HFFc6 (cell line): ENCODE results near the gene LHX4. TPM values are rescaled to one million over a fixed set of nuclear protein-coding genes. Genes with fewer than 3 reads are reported as not detected.

ENCODE experiments used
- DNase-seq: peaks from one replicate; pipeline ENCODE4 v3.0.0-alpha.2; 2018
- H3K27ac Mint-ChIP-seq: 2 replicates; pipeline ENCODE4 v1.8.0; 2020; ENCODE audit warnings: mild to moderate bottlenecking, mixed read lengths
- H3K27me3 Mint-ChIP-seq: 2 replicates; pipeline ENCODE4 v1.8.0; 2021; ENCODE audit warnings: mild to moderate bottlenecking, moderate library complexity, mixed read lengths; ENCODE audit not compliant: insufficient read depth
- H3K36me3 Mint-ChIP-seq: 2 replicates; pipeline ENCODE4 v1.8.0; 2021; ENCODE audit warnings: low read depth, mixed read lengths
- H3K4me1 Mint-ChIP-seq: 2 replicates; pipeline ENCODE4 v1.8.0; 2020; ENCODE audit warnings: low read depth, mixed read lengths
- H3K4me3 Mint-ChIP-seq: 2 replicates; pipeline ENCODE4 v1.8.0; 2020; ENCODE audit warnings: mild to moderate bottlenecking, moderate library complexity, mixed read lengths
- H3K9me3 Mint-ChIP-seq: 2 replicates; pipeline ENCODE4 v1.8.0; 2020; ENCODE audit warnings: mild to moderate bottlenecking, mixed read lengths
- total RNA-seq, 6 experiments: library from RNA; stranded (reverse); fragmentation: NEBNext Ultra II Directional; extraction: Animal tissue kit (Norgen Biotek cat#: 25700); gene quantifications; 2 replicates in 1 of 6; 3 replicates in 5 of 6; pipeline ENCODE4 v1.2.3, GENCODE V29; 2021
- TF ChIP-seq, protein P1 (sequence below): fragments of 200-600 bp; sonication (generic); IDR thresholded peaks from 2 replicates; pipeline ENCODE4 v1.5.0; 2021; ENCODE audit warnings: antibody characterized with exemption, mild to moderate bottlenecking

LHX4 gene
- total RNA-seq, 6 experiments from 2014 or later: 0.28 to 0.71 (median 0.41) TPM

DNA sequence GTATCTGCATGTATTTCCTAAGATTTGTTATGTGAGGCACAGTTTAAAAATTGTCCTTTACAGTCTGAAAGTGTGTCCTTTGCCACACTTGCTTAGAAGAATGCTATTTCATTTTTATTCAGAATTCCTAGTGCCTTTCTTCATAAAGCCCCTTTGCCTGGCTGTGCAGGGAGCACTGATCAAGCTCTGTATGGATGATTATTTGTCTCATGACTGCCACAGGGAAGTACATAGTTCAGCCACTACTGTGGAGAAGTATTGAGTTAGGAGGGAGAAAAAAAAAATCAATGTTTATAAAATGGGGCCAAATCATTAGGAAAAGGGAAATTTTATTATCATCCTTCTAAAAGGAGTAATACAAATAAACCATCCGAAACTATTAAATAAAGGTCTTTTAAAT is 51.4 kb downstream of the LHX4 start:
- Mint-ChIP-seq H3K27me3 (peaks cover 2% of the 10 kb centered on the region; the same call in 1 of the 2 replicates), H3K4me3 (no peak overlapping the region), H3K27ac (no peak overlapping the region), H3K9me3 (no peaks in the 10 kb centered on the region), H3K36me3 (peaks cover 4% of the 10 kb centered on the region), H3K4me1 (no peaks in the 10 kb centered on the region)
- TF ChIP-seq, protein P1, sequence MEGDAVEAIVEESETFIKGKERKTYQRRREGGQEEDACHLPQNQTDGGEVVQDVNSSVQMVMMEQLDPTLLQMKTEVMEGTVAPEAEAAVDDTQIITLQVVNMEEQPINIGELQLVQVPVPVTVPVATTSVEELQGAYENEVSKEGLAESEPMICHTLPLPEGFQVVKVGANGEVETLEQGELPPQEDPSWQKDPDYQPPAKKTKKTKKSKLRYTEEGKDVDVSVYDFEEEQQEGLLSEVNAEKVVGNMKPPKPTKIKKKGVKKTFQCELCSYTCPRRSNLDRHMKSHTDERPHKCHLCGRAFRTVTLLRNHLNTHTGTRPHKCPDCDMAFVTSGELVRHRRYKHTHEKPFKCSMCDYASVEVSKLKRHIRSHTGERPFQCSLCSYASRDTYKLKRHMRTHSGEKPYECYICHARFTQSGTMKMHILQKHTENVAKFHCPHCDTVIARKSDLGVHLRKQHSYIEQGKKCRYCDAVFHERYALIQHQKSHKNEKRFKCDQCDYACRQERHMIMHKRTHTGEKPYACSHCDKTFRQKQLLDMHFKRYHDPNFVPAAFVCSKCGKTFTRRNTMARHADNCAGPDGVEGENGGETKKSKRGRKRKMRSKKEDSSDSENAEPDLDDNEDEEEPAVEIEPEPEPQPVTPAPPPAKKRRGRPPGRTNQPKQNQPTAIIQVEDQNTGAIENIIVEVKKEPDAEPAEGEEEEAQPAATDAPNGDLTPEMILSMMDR: no peak
- no peak for DNase-seq

DNA sequence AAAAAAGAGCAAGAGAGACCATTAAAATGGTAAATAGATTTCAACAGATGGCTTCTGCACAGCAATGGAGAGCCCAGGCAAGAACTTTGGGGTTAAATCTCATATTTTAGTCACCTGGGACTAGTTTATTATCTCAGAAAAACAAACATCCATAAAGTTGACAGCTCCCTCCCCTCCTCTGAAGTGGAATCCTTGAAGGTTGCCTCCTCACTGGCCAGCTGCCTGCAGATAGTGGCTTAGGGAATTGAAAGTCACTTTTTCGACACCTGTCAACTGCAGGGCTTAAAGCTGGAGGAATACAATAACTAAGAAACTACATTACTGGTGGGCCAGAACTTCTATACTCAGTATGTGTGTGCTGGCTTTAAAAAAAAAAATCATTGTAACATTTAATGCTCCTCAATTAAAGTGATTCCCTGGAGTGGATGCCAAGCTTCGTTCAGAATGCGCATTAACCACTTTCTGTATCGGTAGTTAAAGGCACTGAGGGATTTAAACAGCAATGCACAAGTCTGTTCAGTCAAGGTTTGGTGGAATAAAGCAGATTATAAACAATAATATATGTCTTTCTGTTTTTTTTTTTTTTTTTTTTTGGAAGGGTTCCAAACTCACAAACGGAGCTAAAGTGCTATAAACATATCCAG is 52.5 kb downstream of the LHX4 start:
- no peaks in the 10 kb centered on the region for H3K9me3 Mint-ChIP-seq
- TF ChIP-seq, protein P1: no peak
- H3K27me3 Mint-ChIP-seq: peaks cover 2% of the 10 kb centered on the region; the same call in 1 of the 2 replicates
- no peaks in the 10 kb centered on the region for H3K4me1 Mint-ChIP-seq
- no peak overlapping the region for H3K4me3 Mint-ChIP-seq
- DNase-seq: no peak
- H3K36me3 Mint-ChIP-seq: peaks cover 4% of the 10 kb centered on the region
- no peak overlapping the region for H3K27ac Mint-ChIP-seq

DNA sequence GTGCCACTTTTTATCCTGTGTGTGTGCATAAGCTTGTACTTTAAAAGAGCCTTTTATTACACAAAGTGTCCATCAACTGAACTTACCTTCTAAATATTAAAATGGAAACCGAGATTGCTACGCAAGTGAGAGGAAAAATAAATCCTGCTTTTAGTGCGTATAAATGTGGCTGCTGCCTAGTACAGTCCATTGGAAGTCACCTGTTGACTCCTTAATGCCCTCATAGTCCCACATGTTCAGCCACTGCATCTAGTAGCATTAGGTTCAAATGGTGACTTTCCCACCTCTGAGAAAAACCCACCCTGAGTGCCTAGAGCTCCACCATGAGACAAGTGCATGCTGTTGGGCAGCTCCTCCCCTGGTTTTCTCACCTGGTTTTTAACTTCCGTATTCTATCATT is 53.0 kb downstream of the LHX4 start:
- no peaks in the 10 kb centered on the region for H3K4me1 Mint-ChIP-seq
- TF ChIP-seq, protein P1: no peak
- no peak overlapping the region for H3K27ac Mint-ChIP-seq
- H3K36me3 Mint-ChIP-seq: no peaks in the 10 kb centered on the region; the same call in none of the 2 replicates
- H3K9me3 Mint-ChIP-seq: no peaks in the 10 kb centered on the region
- peaks cover 2% of the 10 kb centered on the region; the same call in 1 of the 2 replicates for H3K27me3 Mint-ChIP-seq
- H3K4me3 Mint-ChIP-seq: no peak overlapping the region
- DNase-seq: no peak

DNA sequence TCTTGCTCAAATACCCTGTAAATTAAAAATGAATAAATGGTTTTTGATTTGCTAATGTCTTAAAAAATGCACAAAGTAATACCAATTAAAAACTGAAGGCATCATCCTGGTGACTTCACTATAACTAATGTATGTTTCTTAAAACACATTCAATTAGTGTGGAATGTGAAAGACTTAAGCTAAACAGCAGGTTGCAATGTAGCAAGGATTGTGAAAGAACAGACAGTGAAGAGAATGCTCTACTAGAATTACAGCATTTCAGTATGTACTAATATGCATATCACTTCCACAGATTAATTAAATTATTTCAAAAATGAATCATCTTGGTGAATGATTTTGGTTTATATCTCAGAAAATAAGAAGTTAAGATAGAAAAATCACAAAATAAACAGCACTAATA is 56.4 kb downstream of the LHX4 start:
- no peak overlapping the region for H3K27ac Mint-ChIP-seq
- peaks cover under 1% of the 10 kb centered on the region; the same call in 1 of the 2 replicates for H3K4me1 Mint-ChIP-seq
- TF ChIP-seq, protein P1: no peak
- no peaks in the 10 kb centered on the region for H3K9me3 Mint-ChIP-seq
- H3K4me3 Mint-ChIP-seq: no peak overlapping the region
- DNase-seq: no peak
- peaks cover 2% of the 10 kb centered on the region; the same call in 1 of the 2 replicates for H3K27me3 Mint-ChIP-seq
- H3K36me3 Mint-ChIP-seq: no peaks in the 10 kb centered on the region; the same call in 1 of the 2 replicates

DNA sequence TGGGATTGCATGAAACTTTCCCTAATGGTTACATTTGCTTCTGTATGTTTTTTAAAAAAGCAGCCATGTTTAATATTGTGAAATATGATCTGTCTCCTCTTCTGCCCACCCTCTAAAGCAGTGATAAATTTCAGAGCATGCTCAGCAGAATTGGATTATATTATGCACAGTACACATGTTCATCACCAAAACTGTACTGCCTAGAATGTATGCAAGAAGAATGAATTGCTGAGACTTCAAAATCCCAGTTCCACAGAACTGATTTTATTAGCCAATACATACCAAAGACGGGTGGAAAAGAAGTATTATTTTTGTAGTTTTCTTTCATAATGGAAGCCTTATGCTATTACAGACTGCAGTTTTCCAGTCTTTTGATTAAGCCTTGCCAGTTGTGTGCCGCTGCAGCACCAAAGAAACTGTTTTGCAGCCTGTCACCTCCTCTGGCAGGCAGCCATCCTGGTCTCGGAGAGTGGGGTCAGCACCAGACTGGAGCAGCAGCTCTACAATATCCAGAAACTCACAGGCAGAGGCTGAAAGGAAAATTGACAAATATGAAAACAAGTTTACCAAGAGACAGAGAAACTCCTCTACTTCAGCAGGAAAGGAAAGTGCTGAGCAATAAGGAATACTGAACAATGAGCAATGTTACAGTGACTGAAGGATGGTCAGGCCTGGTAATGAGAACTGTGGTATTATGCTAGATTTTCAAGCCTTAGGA is 58.1 kb downstream of the LHX4 start:
- no peaks in the 10 kb centered on the region; the same call in none of the 2 replicates for H3K36me3 Mint-ChIP-seq
- peaks cover 2% of the 10 kb centered on the region; the same call in 1 of the 2 replicates for H3K27me3 Mint-ChIP-seq
- DNase-seq: no peak
- H3K4me1 Mint-ChIP-seq: peaks cover 5% of the 10 kb centered on the region; the same call in 1 of the 2 replicates
- no peaks in the 10 kb centered on the region for H3K9me3 Mint-ChIP-seq
- TF ChIP-seq, protein P1: no peak
- no peak overlapping the region for H3K27ac Mint-ChIP-seq
- H3K4me3 Mint-ChIP-seq: no peak overlapping the region
